ENCODE results near the gene KTN1.

Gene KTN1

DNA sequence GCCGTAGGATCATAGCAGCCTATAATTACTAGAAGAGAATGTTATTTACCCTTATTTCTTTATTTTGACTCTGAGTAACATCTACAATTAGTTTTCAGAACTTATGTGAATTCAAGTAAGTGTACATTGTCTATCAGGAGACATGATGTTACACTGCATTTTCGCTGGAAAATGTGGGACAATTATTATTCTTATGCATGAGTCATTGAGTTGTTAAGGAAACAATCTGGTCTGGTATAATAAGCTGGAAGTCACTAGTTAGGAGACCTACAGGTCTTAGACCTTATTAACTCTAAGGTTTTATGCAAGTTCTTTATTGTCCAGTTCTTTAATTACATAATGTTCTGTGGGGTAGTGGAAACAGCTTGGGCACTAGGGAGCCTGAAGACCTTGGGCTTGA lies 5.8 kb downstream of the KTN1 start:
- TF ChIP-seq CTCF (IDR thresholded peaks at IDR 0.05; ENCODE audit: insufficient read depth, low read length, poor library complexity, severe bottlenecking): no peak
- Histone ChIP-seq H3K4me3 (replicated peaks; ENCODE audit: low read depth, low read length) (no peak overlapping the region), H3K27me3 (replicated peaks; ENCODE audit: control insufficient read depth, insufficient read depth, low read length) (no peaks in the 10 kb centered on the region), H3K36me3 (ENCODE audit: control insufficient read depth, insufficient read depth, low read length) (no peaks in the 10 kb centered on the region)
- no peak for DNase-seq (ENCODE audit: extremely low read depth, insufficient read length)

GRCh38 chr14:55586411-55586810 lies 6.4 kb downstream of the KTN1 start:
- Histone ChIP-seq H3K36me3 (ENCODE audit: control insufficient read depth, insufficient read depth, low read length) (no peaks in the 10 kb centered on the region), H3K4me3 (replicated peaks; ENCODE audit: low read depth, low read length) (no peak overlapping the region), H3K27me3 (replicated peaks; ENCODE audit: control insufficient read depth, insufficient read depth, low read length) (no peaks in the 10 kb centered on the region)
- TF ChIP-seq CTCF (IDR thresholded peaks at IDR 0.05; ENCODE audit: insufficient read depth, low read length, poor library complexity, severe bottlenecking): no peak
- DNase-seq (ENCODE audit: extremely low read depth, insufficient read length): no peak

DNA sequence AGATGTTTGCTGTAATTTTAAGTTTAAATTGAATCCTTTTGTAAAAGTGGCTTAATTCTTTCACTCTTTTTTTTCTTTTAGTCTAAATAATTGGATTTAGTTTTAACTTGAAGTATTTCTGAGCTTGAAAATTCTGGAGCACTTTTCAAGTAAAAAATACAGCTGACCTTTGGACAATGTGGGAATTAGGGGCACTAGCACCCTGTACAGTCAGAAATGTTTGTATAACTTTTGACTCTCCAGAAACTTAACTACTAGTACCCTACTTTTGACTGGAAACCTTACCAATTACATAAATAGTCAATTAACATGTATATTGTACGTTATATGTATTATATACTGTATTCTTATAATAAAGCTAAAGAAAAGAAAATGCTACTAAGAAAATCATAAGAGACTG lies 7.8 kb downstream of the KTN1 start:
- no peak for DNase-seq (ENCODE audit: extremely low read depth, insufficient read length)
- H3K4me3 ChIP-seq (replicated peaks; ENCODE audit: low read depth, low read length): no peak overlapping the region
- H3K36me3 ChIP-seq (ENCODE audit: control insufficient read depth, insufficient read depth, low read length): no peaks in the 10 kb centered on the region
- no peak for TF ChIP-seq CTCF (IDR thresholded peaks at IDR 0.05; ENCODE audit: insufficient read depth, low read length, poor library complexity, severe bottlenecking)
- H3K27me3 ChIP-seq (replicated peaks; ENCODE audit: control insufficient read depth, insufficient read depth, low read length): no peaks in the 10 kb centered on the region

DNA sequence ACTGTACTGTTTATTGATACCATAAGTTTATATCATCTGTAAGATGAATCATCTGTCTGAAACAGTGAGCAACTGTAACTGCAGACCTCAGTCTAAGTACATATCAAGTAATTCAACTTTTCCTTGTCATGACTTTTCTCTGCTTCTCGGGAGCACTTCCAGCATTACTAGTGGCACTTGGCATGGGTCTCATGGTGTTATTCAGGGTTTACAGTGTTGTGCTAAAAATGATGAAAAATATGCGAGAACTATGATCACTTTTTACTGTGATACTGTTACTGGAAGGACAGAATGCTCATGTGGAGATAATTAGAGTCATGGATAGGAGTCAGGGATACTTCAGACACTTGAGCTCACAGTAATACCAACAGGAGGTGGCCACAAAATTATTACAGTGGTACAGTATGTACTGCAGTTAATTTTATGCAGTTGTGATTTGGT lies 8.3 kb downstream of the KTN1 start:
- no peak for DNase-seq (ENCODE audit: extremely low read depth, insufficient read length)
- no peaks in the 10 kb centered on the region for H3K36me3 ChIP-seq (ENCODE audit: control insufficient read depth, insufficient read depth, low read length)
- TF ChIP-seq CTCF (IDR thresholded peaks at IDR 0.05; ENCODE audit: insufficient read depth, low read length, poor library complexity, severe bottlenecking): no peak

DNA sequence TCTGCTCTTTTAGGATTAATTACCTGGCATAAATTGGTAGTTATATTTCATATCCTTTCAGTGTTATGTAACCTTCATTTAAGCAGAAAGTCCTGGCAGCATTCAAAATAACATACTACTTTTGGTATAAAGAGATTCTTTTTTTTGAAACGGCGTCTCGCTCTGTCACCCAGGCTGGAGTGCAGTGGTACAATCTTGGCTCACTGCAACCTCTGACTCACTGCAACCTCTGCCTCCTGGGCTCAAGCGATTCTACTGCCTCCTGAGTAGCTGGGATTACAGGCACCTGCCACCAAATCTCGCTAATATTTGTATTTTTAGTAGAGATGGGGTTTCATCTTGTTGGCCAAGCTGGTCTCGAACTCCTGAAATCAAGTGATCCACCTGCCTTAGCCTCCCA lies 9.2 kb downstream of the KTN1 start:
- Histone ChIP-seq H3K4me3 (replicated peaks; ENCODE audit: low read depth, low read length) (no peak overlapping the region), H3K36me3 (ENCODE audit: control insufficient read depth, insufficient read depth, low read length) (no peaks in the 10 kb centered on the region), H3K27me3 (replicated peaks; ENCODE audit: control insufficient read depth, insufficient read depth, low read length) (no peaks in the 10 kb centered on the region)
- no peak for TF ChIP-seq CTCF (IDR thresholded peaks at IDR 0.05; ENCODE audit: insufficient read depth, low read length, poor library complexity, severe bottlenecking)
- DNase-seq (ENCODE audit: extremely low read depth, insufficient read length): no peak

More for the DNA sequence above, 8.3 kb downstream of the KTN1 start:
- Histone ChIP-seq H3K4me3 (replicated peaks; ENCODE audit: low read depth, low read length) (no peak overlapping the region), H3K27me3 (replicated peaks; ENCODE audit: control insufficient read depth, insufficient read depth, low read length) (no peaks in the 10 kb centered on the region)

GRCh38 chr14:55592436-55592835 lies 12.4 kb downstream of the KTN1 start:
- Histone ChIP-seq H3K27me3 (replicated peaks; ENCODE audit: control insufficient read depth, insufficient read depth, low read length) (no peaks in the 10 kb centered on the region), H3K36me3 (ENCODE audit: control insufficient read depth, insufficient read depth, low read length) (no peaks in the 10 kb centered on the region), H3K4me3 (replicated peaks; ENCODE audit: low read depth, low read length) (no peak overlapping the region)
- DNase-seq (ENCODE audit: extremely low read depth, insufficient read length): no peak
- TF ChIP-seq CTCF (IDR thresholded peaks at IDR 0.05; ENCODE audit: insufficient read depth, low read length, poor library complexity, severe bottlenecking): no peak
